ENCODE measurements around the gene HS3ST3B1.

DNA sequence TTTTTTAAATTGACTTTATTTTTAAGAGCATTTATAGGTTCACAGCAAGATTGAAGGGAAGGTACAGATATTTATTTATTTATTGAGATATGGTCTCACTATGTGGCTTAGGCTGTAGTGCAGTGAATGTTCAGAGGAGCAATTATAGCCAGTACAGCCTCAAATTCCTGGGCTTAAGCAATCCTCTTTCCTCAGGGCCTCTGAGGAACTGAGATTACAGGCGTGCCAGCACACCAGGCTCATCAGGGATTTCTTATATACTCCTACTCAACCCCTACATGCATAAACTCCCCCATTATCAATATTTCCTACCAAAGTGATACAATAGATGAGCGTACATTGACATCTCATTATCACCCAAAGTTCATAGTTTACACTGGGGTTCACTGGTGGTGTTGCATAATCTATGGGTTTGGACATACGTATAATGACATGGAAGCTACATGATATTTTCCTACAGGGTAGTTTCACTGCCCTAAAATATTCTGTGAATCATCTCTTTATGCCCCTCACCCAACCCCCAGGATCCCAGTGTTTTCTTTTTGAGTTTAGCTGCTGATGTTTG is 33.5 kb downstream of the HS3ST3B1 start:
- TF ChIP-seq, protein P1, sequence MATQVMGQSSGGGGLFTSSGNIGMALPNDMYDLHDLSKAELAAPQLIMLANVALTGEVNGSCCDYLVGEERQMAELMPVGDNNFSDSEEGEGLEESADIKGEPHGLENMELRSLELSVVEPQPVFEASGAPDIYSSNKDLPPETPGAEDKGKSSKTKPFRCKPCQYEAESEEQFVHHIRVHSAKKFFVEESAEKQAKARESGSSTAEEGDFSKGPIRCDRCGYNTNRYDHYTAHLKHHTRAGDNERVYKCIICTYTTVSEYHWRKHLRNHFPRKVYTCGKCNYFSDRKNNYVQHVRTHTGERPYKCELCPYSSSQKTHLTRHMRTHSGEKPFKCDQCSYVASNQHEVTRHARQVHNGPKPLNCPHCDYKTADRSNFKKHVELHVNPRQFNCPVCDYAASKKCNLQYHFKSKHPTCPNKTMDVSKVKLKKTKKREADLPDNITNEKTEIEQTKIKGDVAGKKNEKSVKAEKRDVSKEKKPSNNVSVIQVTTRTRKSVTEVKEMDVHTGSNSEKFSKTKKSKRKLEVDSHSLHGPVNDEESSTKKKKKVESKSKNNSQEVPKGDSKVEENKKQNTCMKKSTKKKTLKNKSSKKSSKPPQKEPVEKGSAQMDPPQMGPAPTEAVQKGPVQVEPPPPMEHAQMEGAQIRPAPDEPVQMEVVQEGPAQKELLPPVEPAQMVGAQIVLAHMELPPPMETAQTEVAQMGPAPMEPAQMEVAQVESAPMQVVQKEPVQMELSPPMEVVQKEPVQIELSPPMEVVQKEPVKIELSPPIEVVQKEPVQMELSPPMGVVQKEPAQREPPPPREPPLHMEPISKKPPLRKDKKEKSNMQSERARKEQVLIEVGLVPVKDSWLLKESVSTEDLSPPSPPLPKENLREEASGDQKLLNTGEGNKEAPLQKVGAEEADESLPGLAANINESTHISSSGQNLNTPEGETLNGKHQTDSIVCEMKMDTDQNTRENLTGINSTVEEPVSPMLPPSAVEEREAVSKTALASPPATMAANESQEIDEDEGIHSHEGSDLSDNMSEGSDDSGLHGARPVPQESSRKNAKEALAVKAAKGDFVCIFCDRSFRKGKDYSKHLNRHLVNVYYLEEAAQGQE (IDR thresholded peaks at IDR 0.05; ENCODE audit: low read depth, low read length): no peak
- no peak for TF ChIP-seq RXRA (IDR thresholded peaks at IDR 0.05; ENCODE audit: borderline replicate concordance, low read depth)

All from SK-N-SH (cell line).